ENCODE data around the gene PLA2G10.

DNA sequence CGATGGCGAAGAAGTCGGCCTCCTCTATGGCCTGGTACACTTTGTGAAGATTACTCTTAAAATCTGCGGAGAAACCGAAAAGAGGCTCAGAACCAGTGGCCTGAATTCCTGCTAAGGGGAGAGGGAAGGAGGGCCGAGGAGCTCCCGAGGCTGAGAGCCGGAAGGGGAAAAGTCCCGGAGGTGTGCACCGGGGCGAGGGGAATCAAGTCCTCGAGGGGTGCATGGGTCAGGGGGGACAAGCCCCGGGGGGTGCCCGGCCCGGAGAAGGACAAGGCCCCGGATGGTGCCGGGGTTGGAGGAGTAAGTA, 64.5 kb downstream of the PLA2G10 start:
- TF ChIP-seq POLR2AphosphoS5 (IDR thresholded peaks at IDR 0.05; ENCODE audit: low read depth, low read length) (no peak), POLR2A (IDR thresholded peaks at IDR 0.05; ENCODE audit: low read depth, low read length) (no peak)

All from GM12892 (cell line).